HG03045 (cell line): ENCODE data around the gene ACP1.
A peak's percentile ranks its signal among the peaks of the same experiment; 100 is the strongest.

Experiments used
- ATAC-seq: cut with Tn5 transposase; IDR thresholded peaks from one replicate; pipeline ENCODE4 v1.9.1; 2021; ENCODE audit warnings: mild to moderate bottlenecking, moderate library complexity; ENCODE audit not compliant: unreplicated experiment

The ACP1 gene

DNA sequence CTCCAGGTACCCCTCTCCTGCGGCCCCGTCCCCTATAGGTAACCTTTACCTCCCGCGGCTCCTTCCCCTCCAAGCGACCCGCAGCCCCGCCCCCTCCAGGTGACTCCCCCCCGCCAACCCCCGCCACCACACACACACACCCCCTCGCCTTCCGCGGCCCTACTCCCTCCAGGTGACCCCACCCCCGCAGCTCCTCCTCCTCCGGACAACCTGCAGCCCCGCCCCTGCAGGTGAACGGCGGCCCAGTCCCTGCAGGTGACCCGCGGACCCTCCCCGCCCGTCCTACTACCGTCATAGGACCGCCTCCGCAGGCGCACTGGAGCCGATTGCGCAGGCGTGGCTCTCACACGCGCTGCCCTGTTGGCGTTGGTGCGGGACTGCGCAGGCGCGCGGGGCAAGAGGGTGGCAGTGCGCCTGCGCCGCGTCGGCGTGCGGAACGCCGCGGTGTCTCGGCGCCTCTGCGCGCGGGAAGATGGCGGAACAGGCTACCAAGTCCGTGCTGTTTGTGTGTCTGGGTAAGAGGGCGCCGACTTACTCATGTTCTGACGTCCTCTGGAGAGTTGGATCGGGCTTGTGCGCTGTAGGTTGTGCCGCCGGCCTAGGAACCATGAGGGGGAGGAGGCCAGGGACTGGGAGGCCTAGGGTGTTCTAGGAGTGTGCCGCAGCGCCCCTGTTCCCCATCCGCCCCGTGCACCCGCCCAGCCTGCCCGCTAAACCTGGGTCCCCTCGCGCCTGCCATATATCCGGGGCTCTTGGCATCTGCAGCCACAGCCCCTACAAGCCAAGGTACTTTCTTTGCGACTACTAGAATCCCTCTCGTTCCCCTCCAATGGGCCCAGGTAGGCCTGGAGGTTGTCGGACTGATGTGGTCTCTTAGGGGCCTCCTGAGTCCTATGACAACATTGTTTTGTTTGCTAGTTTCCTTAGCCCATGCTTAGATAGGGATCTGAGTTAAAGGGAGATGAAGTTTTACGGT lies at the start of gene ACP1:
Gene ACP1, plus strand, starts transcription at position 455 of the 976 bp plus-strand sequence. Its CDS starts 18 bp downstream, at position 473.
- peak; percentile 86 for ATAC-seq

DNA sequence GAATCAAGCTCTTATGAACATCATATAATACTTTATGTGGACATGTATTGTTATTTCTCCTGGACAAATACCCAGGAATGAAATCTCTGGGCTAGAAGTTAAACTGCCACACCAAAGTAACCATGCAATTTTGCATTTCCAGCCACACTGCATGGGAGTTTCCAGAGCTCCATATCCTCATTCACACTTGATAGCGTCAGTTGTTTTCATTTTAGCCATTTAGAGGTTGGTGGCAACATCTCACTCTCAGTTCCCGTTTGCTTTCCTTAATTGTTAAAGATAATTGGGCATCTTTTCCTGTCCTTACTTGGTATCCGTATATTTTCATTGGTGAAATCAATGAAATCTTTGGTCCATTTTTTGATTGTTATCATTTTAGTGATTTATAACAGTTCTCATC lies 48.7 kb upstream of the ACP1 start:
- no peak for ATAC-seq

GRCh38 chr2:223451-223850 lies 41.3 kb upstream of the ACP1 start:
- no peak for ATAC-seq

GRCh38 chr2:223971-224760 lies 40.6 kb upstream of the ACP1 start:
- no peak for ATAC-seq

DNA sequence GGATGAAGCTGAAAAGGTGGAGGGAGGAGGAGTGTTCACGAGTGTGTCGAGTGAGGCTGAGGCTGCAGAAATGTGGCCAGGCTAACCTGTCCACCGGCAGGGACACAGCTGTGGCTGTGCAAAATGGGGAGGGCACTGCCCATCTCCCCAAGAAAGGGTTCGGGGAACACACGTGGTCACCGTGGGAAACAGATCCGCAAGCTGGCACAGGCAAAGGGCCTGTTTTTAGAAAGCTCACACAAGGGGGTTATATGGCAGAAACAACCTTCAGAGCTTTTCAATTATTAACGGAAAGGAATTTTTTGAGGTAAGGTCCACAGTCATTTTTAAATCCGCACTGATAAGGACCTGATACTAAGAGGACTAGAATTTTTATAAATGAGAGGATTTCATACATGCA lies 36.6 kb upstream of the ACP1 start:
- no peak for ATAC-seq

- no peak for ATAC-seq
Observed at GRCh38 chr2:228518-229278, 36.0 kb upstream of the ACP1 start.

- ATAC-seq: no peak
Observed at GRCh38 chr2:231521-232185, 33.1 kb upstream of the ACP1 start.

- ATAC-seq: no peak
Observed at GRCh38 chr2:233030-233429, 31.7 kb upstream of the ACP1 start.

GRCh38 chr2:234421-234820 lies 30.3 kb upstream of the ACP1 start:
- no peak for ATAC-seq

DNA sequence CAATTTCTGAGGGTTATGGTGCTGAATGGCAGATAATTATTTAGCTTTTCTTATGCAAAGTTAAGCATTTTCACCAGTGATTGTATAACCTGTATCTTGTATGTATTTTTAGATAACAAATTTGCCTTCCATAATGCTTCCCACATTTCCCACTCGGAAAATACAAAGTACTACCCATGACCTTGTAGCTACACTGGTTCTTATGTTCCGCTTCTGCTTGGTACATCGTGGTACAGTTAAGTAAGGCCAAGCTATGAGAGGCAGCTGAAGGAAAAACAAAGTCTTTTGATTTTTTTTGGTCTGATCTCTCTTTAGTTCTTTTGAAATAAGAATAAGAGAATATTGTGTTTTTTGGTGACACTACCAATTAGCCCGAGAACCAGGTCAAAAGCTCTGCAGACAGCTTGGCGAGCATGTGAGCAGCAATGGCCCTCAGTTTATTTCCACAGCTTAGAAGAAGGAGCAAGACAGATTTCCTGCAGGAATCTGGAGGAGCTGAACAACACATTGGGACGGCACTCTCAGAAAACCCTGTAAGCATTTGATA lies 27.7 kb upstream of the ACP1 start:
- no peak for ATAC-seq

- no peak for ATAC-seq
Observed at GRCh38 chr2:237878-238277, 26.9 kb upstream of the ACP1 start.

DNA sequence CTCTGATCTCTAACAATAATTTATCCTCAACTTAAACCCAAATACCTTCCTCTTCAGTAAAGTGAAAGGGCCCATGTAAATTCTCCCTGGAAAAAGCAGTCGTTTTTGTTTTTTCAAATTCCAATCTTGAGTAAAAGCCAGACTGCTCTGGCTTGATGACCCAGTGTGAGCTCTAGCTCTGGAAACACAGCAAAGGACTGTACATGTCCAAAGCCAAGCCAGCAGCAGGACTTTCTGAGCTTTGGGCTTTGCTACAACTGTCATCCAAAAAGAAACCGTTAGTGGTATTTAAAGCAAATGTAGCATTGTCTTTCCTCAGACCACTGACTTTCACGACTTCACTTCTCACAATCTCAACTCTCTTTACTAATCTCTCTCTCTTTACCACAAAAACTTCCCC lies 26.3 kb upstream of the ACP1 start:
- ATAC-seq: no peak

GRCh38 chr2:238869-239268 lies 25.9 kb upstream of the ACP1 start:
- no peak for ATAC-seq

- ATAC-seq: no peak
Observed at GRCh38 chr2:244547-244946, 20.2 kb upstream of the ACP1 start.

DNA sequence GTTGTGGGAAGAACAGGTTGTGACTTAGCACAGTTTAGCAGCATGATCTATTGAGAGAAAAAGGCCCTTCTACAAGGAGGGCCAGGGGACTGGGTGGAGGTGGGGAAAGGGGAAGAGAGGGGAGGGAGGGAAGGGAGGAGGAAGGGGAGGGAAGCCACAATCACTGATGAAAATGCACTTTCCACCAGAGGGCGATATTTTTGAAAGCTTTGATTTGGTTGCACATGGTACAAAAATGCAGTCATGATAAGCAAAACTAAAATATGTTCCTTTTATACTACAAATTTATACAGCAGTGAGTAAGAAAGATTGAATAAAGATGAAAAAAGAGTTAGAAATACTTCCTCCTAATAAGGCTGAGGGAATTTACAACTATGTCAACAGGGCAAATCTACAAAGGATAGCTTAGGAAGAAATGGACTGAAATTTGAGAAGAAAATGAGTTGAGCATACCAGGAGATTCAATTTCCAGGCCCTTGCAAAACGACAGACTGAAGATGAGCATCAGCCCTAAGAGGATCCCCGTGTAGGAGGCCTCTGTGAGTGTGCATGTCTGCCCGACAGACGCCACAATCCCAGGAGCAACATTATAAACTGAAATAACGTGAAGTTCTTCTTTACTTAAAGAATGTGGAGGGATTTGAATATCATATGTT lies 18.1 kb upstream of the ACP1 start:
- no peak for ATAC-seq

DNA sequence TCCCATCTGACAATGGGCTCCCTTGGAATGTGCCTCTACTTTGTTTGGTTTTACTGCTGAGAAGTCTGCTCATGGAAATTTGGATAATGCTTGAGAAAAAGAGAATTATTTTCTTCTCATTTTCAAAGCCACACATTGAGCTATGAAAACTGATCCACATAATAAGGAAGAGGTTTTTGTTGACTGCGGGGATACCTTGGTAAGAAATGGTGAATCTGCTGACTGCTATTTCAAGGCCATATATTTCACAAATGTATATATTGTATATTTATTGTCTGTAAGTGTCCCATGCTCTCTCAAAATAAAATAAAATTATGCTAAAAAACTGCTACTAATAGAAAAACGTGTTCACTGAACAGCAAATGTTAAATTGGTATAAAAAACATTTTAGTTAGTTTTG lies 16.0 kb upstream of the ACP1 start:
- no peak for ATAC-seq

DNA sequence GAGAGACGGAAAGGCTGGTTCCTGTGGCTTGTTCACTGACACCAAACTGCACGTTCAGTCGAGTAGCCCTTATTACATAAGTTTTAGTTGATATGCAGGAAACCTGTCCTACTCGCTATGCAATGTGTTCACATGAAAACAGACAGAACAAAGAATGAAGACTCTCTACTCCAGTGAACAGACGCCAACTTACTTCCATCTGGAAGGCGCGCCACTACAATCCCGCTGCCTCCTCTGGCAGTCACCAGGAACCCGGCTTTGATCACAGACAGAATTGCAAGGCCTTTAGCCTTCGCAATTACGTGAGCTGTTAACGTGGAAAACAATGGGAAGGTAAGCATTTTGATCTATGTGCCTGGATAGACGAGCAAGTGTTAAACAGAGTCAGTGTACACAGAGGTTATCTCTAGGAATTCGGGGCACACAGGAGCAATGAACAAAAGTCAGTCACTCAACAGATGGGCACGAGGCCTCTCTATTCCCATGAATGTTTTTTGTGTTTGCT lies 15.2 kb upstream of the ACP1 start:
- ATAC-seq: no peak

DNA sequence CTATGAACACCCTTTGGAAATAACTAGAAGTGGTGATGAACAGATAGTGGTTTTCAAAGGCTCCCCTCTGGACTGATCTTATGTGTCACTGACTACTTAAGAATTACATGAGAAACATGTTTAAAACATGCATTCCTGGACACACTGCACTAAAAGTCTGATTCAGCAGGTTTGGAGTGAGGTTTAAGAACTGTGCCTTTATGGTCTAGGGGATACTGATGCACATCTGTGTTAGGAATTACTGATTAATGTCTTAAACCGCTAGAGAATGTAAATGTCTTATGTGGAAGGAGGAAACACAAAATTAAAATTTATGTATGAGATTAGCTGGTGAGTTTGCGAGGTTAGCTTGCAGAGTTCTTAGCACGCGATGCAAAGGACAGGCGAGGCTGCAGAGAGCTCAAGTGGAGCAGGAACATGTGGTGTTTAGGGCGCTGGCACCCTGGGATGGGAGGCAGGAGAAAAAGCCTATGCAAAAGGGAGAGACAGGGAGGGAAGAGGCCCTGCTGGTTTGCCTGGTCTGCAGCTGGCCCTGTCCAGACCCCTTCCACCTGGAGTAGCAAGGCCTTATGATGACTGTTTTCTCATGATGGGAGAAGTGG lies 12.6 kb upstream of the ACP1 start:
- no peak for ATAC-seq

DNA sequence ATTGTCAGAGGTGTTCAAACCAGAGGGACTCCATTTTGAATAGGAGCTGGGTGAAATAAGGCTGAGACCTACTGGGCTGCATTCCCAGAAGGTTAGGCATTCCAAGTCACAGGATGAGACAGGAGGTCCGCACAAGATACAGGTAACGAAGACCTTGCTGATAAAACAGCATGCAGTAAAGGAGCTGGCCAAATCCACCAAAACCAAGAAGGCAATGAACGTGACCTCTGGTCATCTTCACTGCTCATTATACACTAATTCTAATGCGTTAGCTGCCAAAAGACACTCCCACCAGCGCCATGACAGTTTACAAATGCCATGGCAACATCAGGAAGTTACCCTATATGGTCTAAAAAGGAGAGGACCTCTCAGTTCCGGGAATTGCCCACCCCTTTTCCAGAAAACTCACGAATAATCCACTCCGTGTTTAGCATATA lies 11.5 kb upstream of the ACP1 start:
- ATAC-seq: no peak
